NCI-H345 treated with DMSO at 0.1 percent for 48 hours (cell line): Measurements from ENCODE around the gene WDCP.
"Not testable (repeated sequence)": the region's sequence is repeated elsewhere in the genome, so short reads cannot be mapped to it uniquely, and the experiment has no call there.

Source experiments
- DNase-seq: peaks from one replicate; lab custom pipeline; 2025; ENCODE audit not compliant: unreplicated experiment; lab: John Stamatoyannopoulos, UW

Gene WDCP

GRCh38 chr2:24022975-24023575 lies 24.1 kb downstream of the WDCP start:
- no peak for DNase-seq

- DNase-seq, result no peak
Observed at GRCh38 chr2:24022324-24022974, 24.7 kb downstream of the WDCP start.

GRCh38 chr2:24021122-24021998 lies 25.8 kb downstream of the WDCP start:
- DNase-seq, result no peak

- no peak for DNase-seq
Observed at GRCh38 chr2:24020244-24020643, 26.9 kb downstream of the WDCP start.

GRCh38 chr2:24019729-24020128 lies 27.5 kb downstream of the WDCP start:
- DNase-seq, result no peak

GRCh38 chr2:24018241-24018640 lies 28.9 kb downstream of the WDCP start:
- no peak for DNase-seq

- DNase-seq, result no peak
Observed at GRCh38 chr2:24017711-24018110, 29.5 kb downstream of the WDCP start.

- no peak for DNase-seq
Observed at GRCh38 chr2:24016853-24017703, 30.1 kb downstream of the WDCP start.

GRCh38 chr2:24016376-24016761 lies 30.8 kb downstream of the WDCP start:
- DNase-seq, result no peak

GRCh38 chr2:24015562-24016375 lies 31.4 kb downstream of the WDCP start:
- DNase-seq, result no peak

GRCh38 chr2:24014902-24015301 lies 32.3 kb downstream of the WDCP start:
- not testable (repeated sequence) for DNase-seq

- DNase-seq, result no peak
Observed at GRCh38 chr2:24012521-24013188, 34.5 kb downstream of the WDCP start.

- DNase-seq, result no peak
Observed at GRCh38 chr2:24011250-24012104, 35.7 kb downstream of the WDCP start.

GRCh38 chr2:24010477-24011249 lies 36.5 kb downstream of the WDCP start:
- DNase-seq, result no peak

- DNase-seq, result no peak
Observed at GRCh38 chr2:24009680-24010476, 37.3 kb downstream of the WDCP start, which contains the start of gene MFSD2B. TSS of gene MFSD2B (plus strand) at chr2:24010085. CDS start at chr2:24010097, 12 bp downstream.

- no peak for DNase-seq
Observed at GRCh38 chr2:24009367-24009679, 37.9 kb downstream of the WDCP start.

- no peak for DNase-seq
Observed at GRCh38 chr2:24008672-24009366, 38.4 kb downstream of the WDCP start.
